ENCODE results near the gene TBP. TPM values are rescaled to one million over a fixed set of nuclear protein-coding genes. Genes with fewer than 3 reads are reported as not detected.
A peak's percentile ranks its signal among the peaks of the same experiment; 100 is the strongest.

Gene TBP
- total and polyA plus RNA-seq, 2 of the 13 experiments (the other 11 are each of a cell fraction or from before 2014, with no cell fraction given), result 21.7 to 28.1 TPM

GRCh38 chr6:170584181-170584953 is 30.2 kb downstream of the TBP start, which contains the start of gene PDCD2 (continued):
- TF ChIP-seq ZNF784 (CRISPR knock-in tag; IDR thresholded peaks at IDR 0.05; ENCODE audit: borderline replicate concordance) (peak; percentile 94), ZNF790 (CRISPR knock-in tag; IDR thresholded peaks at IDR 0.05; ENCODE audit: borderline replicate concordance) (no peak), ZSCAN21 (CRISPR knock-in tag; IDR thresholded peaks at IDR 0.05; ENCODE audit: borderline replicate concordance) (no peak), ZBTB20 (CRISPR knock-in tag; IDR thresholded peaks at IDR 0.05; ENCODE audit: borderline replicate concordance, low read depth) (no peak), NCOA5 (CRISPR knock-in tag; IDR thresholded peaks at IDR 0.05) (no peak), CSRNP2 (CRISPR knock-in tag; conservative IDR thresholded peaks at IDR 0.05; ENCODE audit: low read depth) (no peak), NRL (CRISPR knock-in tag; IDR thresholded peaks at IDR 0.05; ENCODE audit: borderline replicate concordance) (peak; percentile 58), ZNF879 (CRISPR knock-in tag; IDR thresholded peaks at IDR 0.05) (no peak; the same call in 1 of the 2 replicates), TFAP4 (IDR thresholded peaks at IDR 0.05; ENCODE audit: borderline replicate concordance, low read depth) (peak; percentile 92), EEA1 (CRISPR knock-in tag; IDR thresholded peaks at IDR 0.05; ENCODE audit: borderline replicate concordance) (peak; percentile 84), ELF1 (CRISPR knock-in tag; IDR thresholded peaks at IDR 0.05) (peak; percentile 93), ZNF709 (CRISPR knock-in tag; IDR thresholded peaks at IDR 0.05) (peak; percentile 73), ZNF225 (CRISPR knock-in tag; IDR thresholded peaks at IDR 0.05) (no peak), ZMYM4 (CRISPR knock-in tag; IDR thresholded peaks at IDR 0.05) (peak; percentile 80; the same call in 1 of the 2 replicates), KDM3A (CRISPR knock-in tag; IDR thresholded peaks at IDR 0.05; ENCODE audit: low read depth) (no peak), SIN3A (IDR thresholded peaks at IDR 0.05; ENCODE audit: borderline replicate concordance, low read depth, low read length) (peak; percentile 96), NFYC (CRISPR knock-in tag; IDR thresholded peaks at IDR 0.05) (peak; percentile 82), ZBTB1 (CRISPR knock-in tag; IDR thresholded peaks at IDR 0.05; ENCODE audit: borderline replicate concordance) (peak; percentile 96; the same call in 1 of the 2 replicates), ZNF562 (CRISPR knock-in tag; IDR thresholded peaks at IDR 0.05; ENCODE audit: borderline replicate concordance) (no peak), ATRX (CRISPR knock-in tag; IDR thresholded peaks at IDR 0.05; ENCODE audit: borderline replicate concordance) (no peak), NBN (conservative IDR thresholded peaks at IDR 0.05) (no peak), SP140L (CRISPR knock-in tag; IDR thresholded peaks at IDR 0.05; ENCODE audit: borderline replicate concordance) (no peak), ZNF576 (CRISPR knock-in tag; IDR thresholded peaks at IDR 0.05) (no peak), ZNF543 (CRISPR knock-in tag; IDR thresholded peaks at IDR 0.05) (peak; percentile 54; the same call in 1 of the 2 replicates), ZNF430 (CRISPR knock-in tag; IDR thresholded peaks at IDR 0.05) (no peak)

Data from HepG2 (cell line).